ENCODE measurements around the gene CYB561D2. TPM values are rescaled to one million over a fixed set of nuclear protein-coding genes. Genes with fewer than 3 reads are reported as not detected.

Gene CYB561D2
- polyA plus RNA-seq, 1 donor (not counting 4 experiments of a cell fraction or from before 2014, with no cell fraction given), result 12.3 TPM

- no peak for TF ChIP-seq EZH2 (IDR thresholded peaks at IDR 0.05; ENCODE audit: low read length)
- peak in 1 of 3 experiments; percentile 6 for TF ChIP-seq CTCF (optimal IDR thresholded peaks at IDR 0.05 in 1 of 3, IDR thresholded peaks at IDR 0.05 in 1 of 3, conservative IDR thresholded peaks at IDR 0.05 in 1 of 3; ENCODE audit: extremely low read depth in 1 of 3, insufficient read depth in 2 of 3, low read length in 3 of 3)
- peak overlapping the region; percentile 89 for H3K4me2 ChIP-seq (ENCODE audit: control insufficient read depth, extremely low read depth, insufficient read depth, low read depth, low read length)
- peak overlapping the region; percentile 78 to 87 (median 79) for H3K4me3 ChIP-seq (ENCODE audit: control insufficient read depth in 2 of 3, extremely low read depth in 1 of 3, insufficient read depth in 2 of 3, low read depth in 1 of 3, low read length in 3 of 3)
- peak; percentile 26 for FAIRE-seq
- peak overlapping the region; percentile 76 for H3K9ac ChIP-seq (ENCODE audit: control insufficient read depth, extremely low read depth, insufficient read depth, low read length)
- dilution Hi-C loops (cut with MboI; ENCODE audit: extremely low pct_ligation_motif_present, low sequenced_read_pairs), result no loop called here
- DNase-seq (ENCODE audit: low read depth, low spot score), result no peak
- peaks cover 12 to 16% of the 10 kb centered on the region in 2 experiments for H3K36me3 ChIP-seq (ENCODE audit: control insufficient read depth in 2 of 2, extremely low read depth in 1 of 2, insufficient read depth in 2 of 2, low read length in 2 of 2)
- H3K9me3 ChIP-seq (ENCODE audit: control insufficient read depth, low read depth, low read length), result no peaks in the 10 kb centered on the region
- no peaks in the 10 kb centered on the region for H3K9me1 ChIP-seq (ENCODE audit: control insufficient read depth, extremely low read depth, insufficient read depth, low read length)
- no peaks in the 10 kb centered on the region for H3K27me3 ChIP-seq (ENCODE audit: control insufficient read depth, extremely low read depth, insufficient read depth, low read length)
- H4K20me1 ChIP-seq (ENCODE audit: control insufficient read depth, extremely low read depth, insufficient read depth, low read length), result peaks cover 7% of the 10 kb centered on the region
- peaks cover 51% of the 10 kb centered on the region for H3K4me1 ChIP-seq (ENCODE audit: control insufficient read depth, extremely low read depth, insufficient read depth, low read length)
- peak overlapping the region; percentile 88 for H2AFZ ChIP-seq (ENCODE audit: control insufficient read depth, low read length)
- peak overlapping the region; percentile 62 for H3K27ac ChIP-seq (ENCODE audit: control insufficient read depth, insufficient read depth, low read length)
- peaks cover 58% of the 10 kb centered on the region for H3K79me2 ChIP-seq (ENCODE audit: control insufficient read depth, insufficient read depth, low read length)
Measured at GRCh38 chr3:50336452-50337174, 14.0 kb upstream of the CYB561D2 start.

- TF ChIP-seq EZH2 (IDR thresholded peaks at IDR 0.05; ENCODE audit: low read length) (no peak), CTCF (optimal IDR thresholded peaks at IDR 0.05 in 1 of 3, IDR thresholded peaks at IDR 0.05 in 1 of 3, conservative IDR thresholded peaks at IDR 0.05 in 1 of 3; ENCODE audit: extremely low read depth in 1 of 3, insufficient read depth in 2 of 3, low read length in 3 of 3) (no peak)
- peak; percentile 57 for FAIRE-seq
- dilution Hi-C loops (cut with MboI; ENCODE audit: extremely low pct_ligation_motif_present, low sequenced_read_pairs), result no loop called here
- Histone ChIP-seq H3K9ac (ENCODE audit: control insufficient read depth, extremely low read depth, insufficient read depth, low read length) (peak overlapping the region; percentile 76), H3K79me2 (ENCODE audit: control insufficient read depth, insufficient read depth, low read length) (peaks cover 51% of the 10 kb centered on the region), H3K36me3 (ENCODE audit: control insufficient read depth in 2 of 2, extremely low read depth in 1 of 2, insufficient read depth in 2 of 2, low read length in 2 of 2) (peaks cover 6 to 15% of the 10 kb centered on the region in 2 experiments), H3K27me3 (ENCODE audit: control insufficient read depth, extremely low read depth, insufficient read depth, low read length) (no peaks in the 10 kb centered on the region), H3K27ac (ENCODE audit: control insufficient read depth, insufficient read depth, low read length) (peak overlapping the region; percentile 62), H3K4me3 (ENCODE audit: control insufficient read depth in 2 of 3, extremely low read depth in 1 of 3, insufficient read depth in 2 of 3, low read depth in 1 of 3, low read length in 3 of 3) (peak overlapping the region; percentile 78 to 87 (median 79)), H4K20me1 (ENCODE audit: control insufficient read depth, extremely low read depth, insufficient read depth, low read length) (peaks cover 7% of the 10 kb centered on the region), H3K9me1 (ENCODE audit: control insufficient read depth, extremely low read depth, insufficient read depth, low read length) (no peaks in the 10 kb centered on the region), H2AFZ (ENCODE audit: control insufficient read depth, low read length) (peak overlapping the region; percentile 88), H3K4me2 (ENCODE audit: control insufficient read depth, extremely low read depth, insufficient read depth, low read depth, low read length) (peak overlapping the region; percentile 89), H3K4me1 (ENCODE audit: control insufficient read depth, extremely low read depth, insufficient read depth, low read length) (peaks cover 51% of the 10 kb centered on the region), H3K9me3 (ENCODE audit: control insufficient read depth, low read depth, low read length) (no peaks in the 10 kb centered on the region)
- peak; percentile 97 for DNase-seq (ENCODE audit: low read depth, low spot score)
Measured at GRCh38 chr3:50337175-50337861, 13.3 kb upstream of the CYB561D2 start.
